HL-60/S4 (cell line): Measurements from ENCODE around the gene LHPP.

Experiments used
- in situ Hi-C: fragments of 300-500 bp; cut with MboI; formaldehyde crosslinking; loops from 2 replicates; pipeline ENCODE4 v1.14.3; 2022; ENCODE audit warnings: low sequenced_read_pairs

Gene LHPP

DNA sequence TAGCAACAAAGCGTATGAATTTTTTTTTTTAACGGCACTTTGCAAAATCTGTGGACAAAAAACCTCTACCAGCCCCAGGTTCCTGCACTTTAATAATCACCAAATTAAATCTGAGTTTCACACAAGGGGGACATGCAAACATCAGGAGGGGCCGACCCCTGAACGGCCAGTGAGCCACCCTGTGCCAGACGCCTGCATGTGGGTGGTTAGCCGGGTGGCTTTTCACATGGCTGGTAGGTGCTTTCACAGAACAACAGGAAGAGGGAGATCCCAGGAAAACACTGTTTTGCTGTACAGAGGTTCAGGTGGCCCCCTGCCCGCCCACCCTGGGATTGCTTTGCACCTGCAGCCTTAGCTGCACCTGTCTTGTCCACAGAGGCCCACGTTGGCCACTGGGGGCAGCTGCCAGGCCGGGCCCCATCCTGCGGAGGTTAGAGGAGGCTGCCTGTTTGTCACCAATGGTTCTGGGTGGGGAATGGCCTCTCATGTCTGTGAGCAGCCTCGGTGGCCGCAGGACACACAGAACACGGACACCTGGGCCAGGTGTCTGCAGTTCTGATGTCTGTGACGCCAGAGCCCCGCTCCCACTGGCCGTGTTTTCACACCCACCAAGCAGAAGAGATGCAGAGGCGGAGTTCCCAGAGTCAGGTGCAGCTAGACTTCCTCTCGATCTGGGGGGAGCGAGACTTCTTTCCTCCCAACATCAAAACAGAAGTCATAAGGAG is 174.8 kb downstream of the LHPP start:
- in situ Hi-C loops = loop anchor here (10.0 kb wide), 1 partner anchor 98 kb away; no protein-coding TSS in a partner anchor

DNA sequence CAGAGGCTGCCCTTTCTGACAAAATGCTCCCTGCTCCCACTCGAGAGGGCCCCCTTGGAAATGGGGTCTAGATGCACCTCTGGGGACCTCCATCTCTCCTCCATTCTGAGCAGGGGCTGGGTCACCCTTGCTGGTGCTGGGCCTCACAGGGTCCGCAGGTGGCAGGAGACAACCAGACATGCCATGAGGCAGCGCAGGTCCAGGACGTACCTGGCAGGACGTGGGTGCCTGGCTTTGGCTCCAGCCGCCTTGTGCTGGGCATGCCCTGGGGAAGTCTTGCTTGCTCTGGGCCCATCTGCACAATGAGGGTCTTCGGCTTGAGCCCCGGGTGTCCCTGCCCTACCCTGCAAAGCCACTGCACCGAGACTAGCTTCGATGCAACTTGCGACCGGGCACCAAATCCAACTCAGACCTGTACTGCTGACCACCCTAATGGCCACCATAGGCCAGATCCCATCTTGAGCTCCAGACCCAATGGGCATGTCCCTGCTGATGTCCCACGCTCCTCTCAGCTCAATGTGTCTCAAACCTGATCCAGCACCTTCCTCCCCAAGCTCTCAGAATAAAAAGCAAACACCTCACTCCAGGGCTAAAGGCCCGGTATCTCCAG is 175.6 kb downstream of the LHPP start:
- in situ Hi-C loops = loop anchor here (10.0 kb wide), 1 partner anchor 98 kb away; no protein-coding TSS in a partner anchor

DNA sequence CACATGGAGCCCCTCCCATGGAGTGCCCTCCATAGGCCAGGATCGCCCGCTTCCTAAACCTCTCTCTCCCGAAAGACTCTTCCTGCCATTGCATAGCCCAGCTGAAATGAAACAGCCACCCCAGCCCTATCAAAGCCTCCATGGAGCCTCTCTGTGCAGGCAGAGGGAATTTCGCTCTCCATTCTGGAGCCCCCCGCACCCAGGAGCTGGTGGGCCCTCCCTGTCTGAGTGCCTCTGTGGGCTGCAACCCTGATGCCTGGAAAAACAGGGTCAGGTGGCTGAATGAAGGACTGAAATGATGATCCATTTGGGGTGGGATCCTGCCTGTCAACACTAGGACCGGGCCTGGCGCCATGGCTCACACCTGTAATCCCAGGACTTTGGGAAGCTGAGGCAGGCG is 176.1 kb downstream of the LHPP start:
- in situ Hi-C loops = loop anchor here (10.0 kb wide), 1 partner anchor 97 kb away; no protein-coding TSS in a partner anchor

DNA sequence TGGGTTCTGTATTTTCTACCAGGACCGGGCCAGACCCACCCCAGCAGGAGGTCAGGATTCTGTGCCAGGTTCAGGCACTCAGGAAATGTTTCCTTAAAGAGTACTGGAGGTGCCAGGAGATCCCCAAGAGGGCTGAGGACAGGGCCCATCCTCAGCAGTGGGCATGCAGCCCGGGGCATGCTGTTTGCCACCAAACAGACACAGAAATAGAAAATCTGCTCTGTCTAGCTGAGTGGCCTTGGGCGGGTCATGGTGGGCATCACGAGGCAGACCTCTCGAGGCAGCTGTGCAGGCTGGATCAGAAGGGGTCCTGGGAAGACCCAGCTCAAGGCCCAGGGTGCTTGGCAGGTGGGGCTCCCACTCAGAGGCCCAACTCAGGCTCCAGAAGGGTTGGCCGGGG is 177.6 kb downstream of the LHPP start:
- in situ Hi-C loops = loop anchor here (10.0 kb wide), 1 partner anchor 96 kb away; no protein-coding TSS in a partner anchor

DNA sequence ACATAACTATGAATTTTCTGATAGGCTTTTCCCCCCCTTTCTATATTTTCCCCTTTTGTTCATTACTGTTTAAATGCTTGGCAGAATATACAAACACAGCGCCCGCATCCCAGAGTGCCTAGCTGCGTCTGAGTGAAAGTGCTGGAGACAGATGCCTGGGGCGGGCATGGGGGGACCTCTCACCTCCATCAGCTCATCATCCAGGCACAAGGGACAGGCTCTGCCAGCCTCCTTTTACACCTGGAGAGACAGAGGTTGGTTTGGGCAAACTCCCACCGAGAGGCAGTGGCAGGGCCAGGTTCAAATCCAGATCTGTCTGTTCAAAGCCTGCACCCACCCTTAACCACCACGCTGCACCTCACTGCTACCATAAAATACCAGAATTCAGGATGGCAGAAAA is 178.0 kb downstream of the LHPP start:
- in situ Hi-C loops = loop anchor here (10.0 kb wide), 1 partner anchor 95 kb away; no protein-coding TSS in a partner anchor

DNA sequence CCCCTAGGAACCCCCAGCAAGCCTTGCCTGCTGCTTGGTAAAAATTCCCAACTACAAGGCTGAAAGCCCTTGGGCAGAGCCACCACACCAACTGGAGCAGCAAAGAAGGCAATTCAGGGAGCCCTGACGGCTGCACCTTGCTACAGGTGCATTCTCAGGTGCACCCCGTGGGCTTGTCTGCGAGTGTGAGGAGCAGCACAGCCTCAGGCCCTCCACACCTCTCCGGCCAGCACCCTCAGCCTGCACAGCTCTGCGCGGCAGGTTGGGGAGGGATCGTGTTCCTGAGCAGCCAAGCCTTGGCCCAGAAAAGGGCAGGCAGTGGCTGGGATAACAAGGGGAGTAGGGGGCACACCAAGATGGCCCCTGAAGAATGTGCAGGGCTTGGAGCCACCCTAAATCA is 178.4 kb downstream of the LHPP start:
- in situ Hi-C loops = no loop called here

DNA sequence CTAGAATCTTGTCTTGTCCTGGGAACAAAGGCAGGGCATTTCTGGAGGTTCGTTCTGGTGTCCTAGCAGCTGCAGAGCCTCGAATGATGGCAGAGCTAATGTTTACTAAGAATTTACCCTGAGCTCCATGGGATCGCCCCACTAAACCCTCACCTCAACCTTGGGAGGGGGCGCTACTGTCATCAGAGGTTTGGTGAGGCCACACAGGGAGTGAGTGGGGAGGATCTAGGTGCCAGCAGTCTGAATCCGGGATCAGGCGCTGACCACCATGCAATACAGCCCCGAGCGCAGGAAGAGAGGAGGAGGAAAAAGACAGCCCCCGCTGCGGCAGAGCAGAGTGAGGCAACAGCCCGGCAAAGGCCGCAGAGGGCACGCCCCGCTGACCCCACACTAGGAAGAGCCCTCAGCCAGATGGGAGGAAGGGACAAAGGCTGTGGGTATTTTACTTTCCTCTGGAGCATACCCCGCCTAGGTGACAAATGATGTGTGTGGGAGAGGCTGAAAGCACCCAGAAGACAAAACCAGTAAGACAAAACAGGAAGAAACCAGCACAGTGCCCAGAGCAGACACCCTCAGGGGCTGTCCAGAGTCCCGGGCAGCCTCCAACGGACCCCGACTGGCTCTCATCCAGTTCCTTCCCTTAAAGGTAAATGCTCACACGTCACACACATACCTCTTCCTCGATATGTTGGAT is 179.1 kb downstream of the LHPP start:
- in situ Hi-C loops = no loop called here

DNA sequence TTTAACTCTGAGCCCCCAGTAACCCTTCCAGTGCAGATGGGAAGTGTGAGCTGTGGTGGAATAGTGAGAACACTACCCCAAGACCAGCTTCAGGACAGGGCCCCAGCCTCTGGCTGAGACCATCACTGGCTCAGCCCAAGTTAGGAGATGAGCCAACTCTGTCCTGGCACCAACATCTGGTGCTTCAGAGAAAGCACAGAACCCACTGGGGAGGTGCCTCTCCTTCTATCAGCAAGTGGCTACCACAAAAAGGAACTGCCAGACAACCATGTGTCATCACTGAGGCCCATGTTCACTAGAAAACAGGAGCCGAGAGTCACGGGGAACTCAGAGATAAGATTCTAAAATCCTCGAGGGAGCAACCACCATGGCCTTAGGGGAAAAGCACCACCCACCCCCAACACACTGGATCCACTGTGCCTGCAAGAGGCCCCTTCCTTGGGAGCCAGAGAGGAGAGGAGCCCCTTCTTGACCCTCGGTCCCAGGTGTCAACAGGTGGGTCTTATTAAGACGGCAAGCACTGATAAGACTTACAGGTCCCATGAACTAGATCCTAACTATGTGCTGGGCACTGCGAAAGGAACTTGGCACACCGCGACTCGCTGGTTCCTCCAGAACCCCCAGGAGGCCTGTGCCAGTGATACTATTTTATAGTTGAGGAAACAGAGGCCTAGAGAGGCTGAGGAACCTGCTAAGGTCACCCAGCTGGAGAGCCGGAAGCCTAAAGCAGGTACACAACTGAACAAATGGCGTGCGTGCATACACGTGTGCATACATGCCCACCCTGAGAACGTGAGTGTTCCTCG is 179.9 kb downstream of the LHPP start:
- in situ Hi-C loops = no loop called here

DNA sequence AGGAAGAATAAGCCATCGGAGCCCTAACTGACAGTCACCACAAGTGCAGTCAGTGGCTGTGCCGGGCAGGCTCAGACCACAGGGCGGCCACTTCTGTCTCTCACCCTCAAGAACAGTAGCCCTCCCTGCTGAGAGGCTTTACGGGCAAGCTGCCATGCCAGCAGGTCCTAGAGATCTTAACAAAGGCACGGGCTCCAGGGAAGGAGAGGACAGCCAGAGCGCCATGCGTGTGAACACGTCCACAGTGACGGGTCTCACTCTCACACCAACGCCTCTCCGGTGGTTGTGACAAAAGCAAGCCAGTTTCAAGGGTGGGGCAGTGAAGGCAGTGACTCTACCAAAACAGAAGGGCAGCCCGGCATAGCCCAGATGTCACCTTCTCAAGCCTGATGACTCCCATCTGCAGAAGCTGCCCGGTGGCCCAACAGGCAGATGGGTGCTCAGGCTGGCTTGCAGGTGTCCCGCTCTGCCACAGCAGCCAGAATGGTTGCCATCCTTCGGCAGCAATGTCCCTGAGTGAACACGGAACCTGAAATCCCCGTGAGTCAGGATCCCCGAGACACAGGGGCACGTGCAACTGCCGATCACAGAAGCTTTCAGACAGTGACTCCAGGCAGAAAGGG is 180.6 kb downstream of the LHPP start:
- in situ Hi-C loops = no loop called here

DNA sequence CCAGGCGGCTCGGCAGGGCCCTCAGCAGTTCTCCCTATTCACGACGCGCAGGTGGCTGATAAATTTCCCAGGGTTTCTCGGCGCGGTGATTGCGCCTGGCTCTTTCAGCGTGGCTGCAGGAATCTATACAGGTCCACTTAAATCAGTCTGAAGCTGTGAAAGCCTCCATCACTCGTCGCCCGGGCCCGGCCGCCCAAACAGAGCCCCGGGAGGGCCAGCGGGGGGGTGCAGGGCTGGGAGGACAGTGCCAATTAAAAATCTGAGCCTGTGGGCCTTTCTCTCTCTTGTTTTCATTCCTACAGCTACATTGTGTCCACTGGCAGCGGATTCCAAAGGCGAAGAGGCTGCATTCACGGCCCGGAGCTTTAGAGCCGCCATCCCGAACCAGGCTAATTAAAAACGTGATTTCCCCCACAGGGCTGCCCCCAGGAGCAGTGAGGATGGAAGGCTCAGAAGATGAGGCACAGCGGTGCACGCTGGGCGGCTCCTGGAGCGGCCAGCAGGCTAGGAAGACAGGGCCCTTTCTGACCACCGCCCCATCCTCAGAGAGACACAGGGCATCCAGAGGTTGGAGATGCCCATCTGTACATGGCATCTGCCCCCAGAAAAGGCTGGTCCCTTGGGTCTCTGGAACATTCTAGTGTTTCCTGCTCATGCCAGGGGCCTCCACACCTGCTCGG is 181.8 kb downstream of the LHPP start:
- in situ Hi-C loops = no loop called here

DNA sequence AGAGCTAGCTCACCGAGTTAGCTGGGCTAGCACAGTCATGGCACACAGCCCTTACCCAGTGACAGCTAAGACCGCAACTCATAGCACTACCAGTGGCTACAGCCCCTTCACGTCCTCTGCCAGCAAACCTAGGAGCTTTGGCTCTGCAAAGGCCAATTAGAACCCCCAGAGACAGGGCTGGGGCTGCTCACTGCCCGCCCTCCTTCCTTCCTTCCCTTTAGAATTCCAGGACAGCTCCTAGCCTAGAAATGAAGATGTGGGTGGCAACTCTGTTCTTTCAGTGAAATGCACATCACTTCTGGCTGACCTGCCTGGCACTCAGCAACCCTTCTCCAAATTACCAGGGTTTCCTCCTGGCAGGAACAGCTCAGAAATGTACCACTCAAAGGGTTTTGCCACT is 182.6 kb downstream of the LHPP start:
- in situ Hi-C loops = no loop called here

DNA sequence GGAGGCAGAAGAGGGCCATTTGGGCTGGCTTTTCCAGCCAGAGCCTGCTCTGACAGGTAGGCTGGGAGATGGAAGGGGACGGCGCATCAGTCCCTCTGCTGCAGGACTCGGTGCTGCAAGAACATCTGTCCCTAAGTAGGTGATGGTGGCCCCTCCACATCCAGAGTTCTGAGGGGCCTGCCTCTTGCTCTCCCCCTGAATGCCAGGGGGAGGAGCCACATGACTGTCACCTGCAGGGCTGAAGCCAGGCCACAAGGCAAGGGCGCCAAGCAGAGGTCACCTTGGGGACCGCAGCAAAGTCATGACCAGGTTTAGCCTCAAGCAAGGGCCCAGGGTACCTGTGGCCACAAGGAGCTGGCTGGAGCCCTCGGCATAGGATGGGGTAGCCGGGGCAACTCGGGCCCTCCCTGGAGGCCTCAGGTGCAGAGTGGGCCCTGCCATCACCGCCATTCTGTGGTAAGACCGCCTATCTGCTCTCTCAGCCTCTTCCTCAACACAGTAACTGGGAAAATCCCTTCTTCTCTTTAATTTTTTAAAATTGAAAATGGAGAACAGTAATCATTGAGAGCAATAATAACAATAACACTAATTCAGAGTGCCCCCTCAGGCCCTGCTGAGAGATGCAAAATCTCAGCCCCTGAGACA is 183.3 kb downstream of the LHPP start:
- in situ Hi-C loops = no loop called here

DNA sequence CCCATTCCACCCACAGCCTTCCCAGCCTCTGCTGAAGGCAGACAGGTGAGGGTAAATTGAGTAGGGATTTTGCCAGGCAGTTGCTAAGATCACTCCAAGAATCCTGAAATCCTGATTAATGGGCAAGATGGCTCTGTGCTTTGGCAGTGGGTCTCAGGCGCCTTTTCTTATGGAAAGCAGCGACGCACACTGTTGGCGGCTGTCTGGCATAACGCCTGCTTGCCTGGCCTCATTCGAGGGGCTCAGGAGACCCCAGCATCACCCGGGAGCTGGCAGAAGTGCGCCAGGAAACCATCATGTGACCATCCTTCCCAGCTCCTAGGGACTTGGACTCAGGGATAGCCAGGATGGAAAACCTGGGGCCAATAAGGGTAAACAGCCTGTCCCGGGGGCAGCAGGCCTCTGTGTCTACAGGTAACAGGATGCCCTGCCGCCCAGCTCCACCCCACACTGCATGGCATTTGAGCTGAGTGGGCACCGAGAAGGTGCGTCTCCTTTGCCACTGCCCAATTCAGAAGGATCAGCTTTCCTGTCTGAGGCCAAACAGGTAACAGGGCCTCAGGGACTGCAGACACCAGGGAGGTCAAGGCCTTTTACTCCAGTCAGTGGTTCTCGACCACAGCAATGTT is 184.0 kb downstream of the LHPP start:
- in situ Hi-C loops = no loop called here

DNA sequence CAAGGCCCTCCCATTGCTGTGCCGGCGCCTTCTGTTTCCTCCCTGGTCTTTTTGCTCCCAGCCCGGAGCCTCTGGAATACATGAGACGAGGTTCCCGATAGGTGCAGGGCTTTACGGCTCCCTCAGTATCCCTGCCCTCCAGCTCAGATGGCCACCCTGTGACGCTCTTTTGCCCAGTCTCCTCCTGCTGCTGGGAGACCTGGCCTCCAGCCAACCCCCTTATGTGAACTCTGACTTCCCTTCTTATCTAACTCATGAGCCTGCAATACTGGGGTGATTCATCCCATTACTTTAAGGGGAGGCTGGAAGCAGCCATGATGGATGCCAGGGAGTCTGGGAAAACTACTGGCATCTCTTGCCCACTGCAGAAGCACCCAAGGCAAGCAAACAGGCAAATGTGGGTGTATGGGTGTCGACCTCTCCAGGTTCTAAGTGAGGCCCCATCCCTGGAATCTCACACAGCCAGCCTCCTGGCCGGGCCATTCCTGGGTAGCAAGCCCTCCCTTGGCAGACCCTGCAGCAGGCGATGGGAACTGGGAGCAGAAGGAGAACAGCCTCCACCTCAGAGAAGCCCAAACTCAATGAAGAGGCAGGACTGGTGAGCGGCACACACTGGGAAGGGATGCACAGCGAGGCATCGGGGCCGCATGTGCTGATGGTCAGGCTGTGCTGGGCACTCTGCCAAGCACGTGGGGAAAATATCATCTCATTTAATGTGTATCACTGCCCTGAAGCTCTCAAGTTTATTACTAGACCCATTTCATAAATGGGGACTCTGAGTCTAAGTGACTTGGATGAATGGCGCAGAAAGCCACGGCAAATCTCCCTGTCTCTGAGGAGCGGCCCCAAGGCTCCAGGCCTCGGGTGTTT is 185.1 kb downstream of the LHPP start:
- in situ Hi-C loops = no loop called here

DNA sequence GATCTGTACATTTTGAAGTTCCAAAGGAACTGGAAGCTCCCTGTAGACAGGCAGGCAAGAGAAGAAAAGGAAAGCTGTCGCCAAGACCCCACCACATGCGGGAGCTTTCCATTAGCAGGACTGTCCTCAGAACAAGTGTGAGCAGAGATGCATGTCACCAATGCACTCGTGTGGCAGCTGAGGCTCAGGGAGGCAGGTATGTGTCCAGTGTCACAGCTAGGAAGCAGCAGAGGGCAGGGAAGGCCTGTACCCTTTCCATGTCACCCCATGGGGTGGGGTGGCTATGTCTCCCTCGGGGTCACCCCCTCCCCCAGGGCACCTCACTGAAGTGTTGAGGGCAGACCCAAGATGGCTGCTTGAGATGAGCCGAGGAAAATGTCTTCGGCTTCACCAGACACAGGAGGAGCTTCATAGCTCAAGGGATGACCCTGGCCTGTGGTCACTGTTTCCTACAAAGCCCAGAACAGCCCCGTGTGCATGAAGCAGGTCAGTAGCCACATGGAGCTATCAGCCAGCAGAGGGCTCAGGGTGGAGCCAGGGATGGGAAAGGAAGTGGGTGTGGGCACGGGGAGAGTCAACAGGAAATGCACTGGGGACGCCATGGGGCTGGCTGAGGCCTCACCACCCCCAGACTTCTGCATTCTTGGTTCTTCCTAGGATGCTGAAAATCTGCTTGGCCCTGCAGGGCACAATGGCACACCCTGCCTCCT is 186.0 kb downstream of the LHPP start:
- in situ Hi-C loops = no loop called here

DNA sequence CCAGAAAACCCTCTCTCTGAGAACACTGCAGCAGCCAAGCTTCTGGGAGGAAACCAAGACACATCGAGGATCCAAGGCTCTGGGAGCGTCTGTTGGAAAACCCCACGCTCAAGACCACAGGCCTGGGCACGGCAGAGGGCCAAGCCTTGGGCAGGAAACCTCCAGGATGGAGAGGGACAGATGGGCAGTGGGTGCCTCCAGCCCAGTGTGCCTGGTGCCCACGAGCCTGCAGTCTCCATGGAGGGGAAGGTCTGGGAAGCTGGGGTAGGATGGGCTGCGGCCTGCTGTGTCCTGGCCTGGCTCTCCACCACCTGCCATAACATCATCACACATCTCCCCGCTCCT is 186.5 kb downstream of the LHPP start:
- in situ Hi-C loops = no loop called here

DNA sequence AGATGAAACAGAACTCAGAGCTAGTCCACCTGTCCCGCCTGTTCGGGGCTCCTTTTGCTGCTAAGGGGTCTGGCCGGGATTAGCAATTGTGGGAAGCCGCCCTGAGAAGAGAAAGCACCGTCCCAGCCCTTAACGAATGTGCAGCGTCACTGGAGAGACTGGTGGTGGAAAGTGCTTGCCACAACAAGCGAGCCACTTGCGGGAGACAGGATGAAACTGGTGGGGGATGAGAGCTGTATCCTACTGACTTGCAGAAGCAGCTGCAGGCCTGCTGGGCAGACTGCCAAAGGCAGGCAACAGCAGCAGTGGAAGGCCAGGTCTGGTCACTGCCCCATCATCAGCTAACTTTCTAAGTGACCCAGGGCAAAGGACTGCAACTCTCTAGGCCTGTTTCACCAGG is 187.1 kb downstream of the LHPP start:
- in situ Hi-C loops = no loop called here

DNA sequence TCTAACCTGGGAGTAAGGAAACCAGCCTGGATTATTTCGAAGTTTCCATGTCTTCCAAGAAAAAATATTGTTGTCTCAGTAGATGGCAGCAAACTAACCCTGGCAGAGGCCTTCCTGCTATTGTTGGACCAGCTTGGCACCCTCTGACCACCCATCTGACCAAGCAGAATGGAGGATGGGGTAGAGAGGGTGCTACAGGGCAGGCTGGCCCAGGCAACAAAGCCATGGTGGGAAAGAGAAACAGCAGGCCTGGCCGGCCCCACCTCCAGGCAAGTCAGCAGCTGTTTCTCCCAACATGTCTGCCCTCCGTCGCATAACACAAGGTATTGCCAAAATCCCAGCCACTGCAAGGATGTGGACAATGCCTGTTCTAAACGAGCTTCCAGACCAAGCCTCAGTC is 187.6 kb downstream of the LHPP start:
- in situ Hi-C loops = no loop called here
